Left ventricle myocardium inferior (tissue), 1 donor: ENCODE results near the gene MGAT5B. TPM values are rescaled to one million over a fixed set of nuclear protein-coding genes. Genes with fewer than 3 reads are reported as not detected.

ENCODE experiments used
- DNase-seq: peaks from one replicate; pipeline ENCODE4 v3.0.0-alpha.2; 2020
- H3K27ac ChIP-seq: fragments of 200-600 bp; replicated peaks from 2 replicates; pipeline ENCODE4 v1.8.0; 2021
- H3K27me3 ChIP-seq: fragments of 200-600 bp; 2 replicates; pipeline ENCODE4 v1.8.0; 2021; ENCODE audit warnings: low read depth
- H3K36me3 ChIP-seq: fragments of 200-600 bp; 2 replicates; pipeline ENCODE4 v1.8.0; 2021
- H3K4me1 ChIP-seq: fragments of 200-600 bp; 2 replicates; pipeline ENCODE4 v1.8.0; 2021
- H3K4me3 ChIP-seq: fragments of 200-600 bp; 2 replicates; pipeline ENCODE4 v1.8.0; 2021; ENCODE audit warnings: mild to moderate bottlenecking, moderate library complexity
- H3K9me3 ChIP-seq: fragments of 200-600 bp; replicated peaks from 2 replicates; pipeline ENCODE4 v1.8.0; 2021
- intact Hi-C: fragments of 100-400 bp; cut with micrococcal nuclease; formaldehyde crosslinking; loops from one replicate; pipeline ENCODE4 v1.11.0; 2022
- total RNA-seq: library from RNA; stranded (reverse); fragmentation: NEBNext Ultra II Directional; extraction: Animal tissue kit (Norgen Biotek cat#: 25700); gene quantifications from one replicate; pipeline ENCODE4 v1.2.1, GENCODE V29; 2021
- TF ChIP-seq, protein P1 (sequence below): fragments of 200-600 bp; IDR thresholded peaks from 2 replicates; pipeline ENCODE4 v1.8.0; 2021; ENCODE audit warnings: antibody characterized with exemption, mild to moderate bottlenecking, borderline replicate concordance
- donor health status: DM: no; HTN: yes; CAD: no; lungs with severe emphysema.

Gene MGAT5B
- total RNA-seq, 1 donor from 2014 or later, result 0.08 TPM

GRCh38 chr17:76944477-76944876, 76.3 kb downstream of the MGAT5B start:
- H3K9me3 ChIP-seq, result no peaks in the 10 kb centered on the region
- peaks cover 67% of the 10 kb centered on the region for H3K27me3 ChIP-seq
- TF ChIP-seq, protein P1, sequence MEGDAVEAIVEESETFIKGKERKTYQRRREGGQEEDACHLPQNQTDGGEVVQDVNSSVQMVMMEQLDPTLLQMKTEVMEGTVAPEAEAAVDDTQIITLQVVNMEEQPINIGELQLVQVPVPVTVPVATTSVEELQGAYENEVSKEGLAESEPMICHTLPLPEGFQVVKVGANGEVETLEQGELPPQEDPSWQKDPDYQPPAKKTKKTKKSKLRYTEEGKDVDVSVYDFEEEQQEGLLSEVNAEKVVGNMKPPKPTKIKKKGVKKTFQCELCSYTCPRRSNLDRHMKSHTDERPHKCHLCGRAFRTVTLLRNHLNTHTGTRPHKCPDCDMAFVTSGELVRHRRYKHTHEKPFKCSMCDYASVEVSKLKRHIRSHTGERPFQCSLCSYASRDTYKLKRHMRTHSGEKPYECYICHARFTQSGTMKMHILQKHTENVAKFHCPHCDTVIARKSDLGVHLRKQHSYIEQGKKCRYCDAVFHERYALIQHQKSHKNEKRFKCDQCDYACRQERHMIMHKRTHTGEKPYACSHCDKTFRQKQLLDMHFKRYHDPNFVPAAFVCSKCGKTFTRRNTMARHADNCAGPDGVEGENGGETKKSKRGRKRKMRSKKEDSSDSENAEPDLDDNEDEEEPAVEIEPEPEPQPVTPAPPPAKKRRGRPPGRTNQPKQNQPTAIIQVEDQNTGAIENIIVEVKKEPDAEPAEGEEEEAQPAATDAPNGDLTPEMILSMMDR, result no peak
- H3K4me1 ChIP-seq, result no peaks in the 10 kb centered on the region
- DNase-seq, result no peak
- H3K27ac ChIP-seq, result no peak overlapping the region
- intact Hi-C loops, result no loop called here
- no peak overlapping the region for H3K4me3 ChIP-seq
- H3K36me3 ChIP-seq, result no peaks in the 10 kb centered on the region

DNA sequence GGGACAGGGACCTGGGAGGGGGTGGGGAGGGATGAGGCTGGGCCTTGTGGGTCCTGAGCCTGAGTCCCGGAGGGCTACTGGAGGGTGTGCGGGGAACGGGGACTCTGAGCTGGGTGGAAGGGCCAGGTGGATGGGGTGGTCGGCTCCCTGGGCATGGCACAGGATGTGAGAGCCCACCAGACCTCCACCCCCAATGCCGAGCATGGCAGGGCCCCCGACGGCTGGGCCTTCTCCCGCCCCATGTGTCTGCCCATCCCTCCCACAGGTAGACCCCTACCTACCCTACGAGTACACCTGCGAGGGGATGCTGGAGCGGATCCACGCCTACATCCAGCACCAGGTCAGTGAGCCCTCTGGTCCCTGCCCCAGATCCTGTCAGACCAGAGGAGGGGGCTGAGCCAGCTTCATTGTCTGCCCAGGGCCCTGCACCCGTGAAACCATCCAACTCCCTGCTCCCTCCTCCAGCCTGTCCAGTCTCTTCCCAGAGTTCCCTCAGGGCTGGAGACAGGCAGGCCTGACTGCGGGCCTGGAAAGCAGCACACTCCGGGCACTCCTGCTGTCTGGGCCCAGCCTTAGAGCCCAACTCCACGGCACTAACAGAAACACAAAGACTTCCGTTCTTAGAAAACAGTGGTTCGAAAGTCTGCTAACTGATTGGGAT, 78.0 kb downstream of the MGAT5B start:
- H3K9me3 ChIP-seq, result no peaks in the 10 kb centered on the region
- no peak for DNase-seq
- H3K27me3 ChIP-seq, result peaks cover 62% of the 10 kb centered on the region

DNA sequence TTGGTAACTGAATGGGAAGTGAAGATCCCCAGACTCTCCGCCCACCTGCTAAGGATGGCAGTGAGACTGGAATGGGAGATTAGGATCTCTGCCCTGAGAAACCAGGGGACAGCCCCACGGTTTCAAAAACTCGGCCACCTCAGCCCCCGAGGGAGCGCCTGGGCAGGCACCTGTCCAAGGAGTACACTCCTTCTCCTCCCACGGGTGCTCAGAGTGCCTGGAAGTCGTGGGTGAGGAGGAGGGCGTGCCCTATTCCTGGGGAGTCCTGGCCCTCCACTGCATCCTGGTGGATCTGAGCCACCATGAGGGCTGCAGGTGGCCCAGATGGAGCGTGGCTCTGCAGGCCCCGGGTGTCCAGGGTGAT, 78.5 kb downstream of the MGAT5B start:
- TF ChIP-seq, protein P1, result no peak
- H3K4me3 ChIP-seq, result no peak overlapping the region
- no peaks in the 10 kb centered on the region for H3K36me3 ChIP-seq
- H3K27ac ChIP-seq, result no peak overlapping the region
- H3K27me3 ChIP-seq, result peaks cover 57% of the 10 kb centered on the region
- no peaks in the 10 kb centered on the region for H3K9me3 ChIP-seq
- intact Hi-C loops, result no loop called here
- no peak for DNase-seq
- H3K4me1 ChIP-seq, result no peaks in the 10 kb centered on the region

More for the DNA sequence above, 78.0 kb downstream of the MGAT5B start:
- no peaks in the 10 kb centered on the region for H3K4me1 ChIP-seq
- H3K27ac ChIP-seq, result no peak overlapping the region
- H3K36me3 ChIP-seq, result no peaks in the 10 kb centered on the region
- no peak overlapping the region for H3K4me3 ChIP-seq
- intact Hi-C loops, result no loop called here
- TF ChIP-seq, protein P1, result no peak

GRCh38 chr17:76947309-76947708, 79.1 kb downstream of the MGAT5B start:
- H3K27ac ChIP-seq, result no peak overlapping the region
- H3K4me3 ChIP-seq, result no peak overlapping the region
- no peaks in the 10 kb centered on the region for H3K4me1 ChIP-seq
- DNase-seq, result no peak
- no peaks in the 10 kb centered on the region for H3K9me3 ChIP-seq
- peaks cover 51% of the 10 kb centered on the region for H3K27me3 ChIP-seq
- H3K36me3 ChIP-seq, result no peaks in the 10 kb centered on the region
- TF ChIP-seq, protein P1, result no peak
- intact Hi-C loops, result no loop called here

- Histone ChIP-seq H3K4me3 (no peak overlapping the region), H3K4me1 (no peaks in the 10 kb centered on the region), H3K27me3 (peaks cover 46% of the 10 kb centered on the region), H3K9me3 (no peaks in the 10 kb centered on the region), H3K27ac (no peak overlapping the region), H3K36me3 (no peaks in the 10 kb centered on the region)
- DNase-seq, result no peak
- intact Hi-C loops, result no loop called here
- TF ChIP-seq, protein P1, result no peak
These were observed 79.6 kb downstream of the MGAT5B start for GRCh38 chr17:76947771-76948170.
